Neural progenitor cell (in vitro differentiated cells): Measurements from ENCODE around the gene EXOSC5. TPM values are rescaled to one million over a fixed set of nuclear protein-coding genes. Genes with fewer than 3 reads are reported as not detected.

Source experiments
- DNase-seq: peaks from one replicate; pipeline ENCODE4 v3.0.0-alpha.2; 2016; ENCODE audit warnings: low spot score
- H2AFZ ChIP-seq: fragments of 200-600 bp; sonication (generic); replicated peaks from 2 replicates; pipeline ENCODE4 v1.6.1; 2016; ENCODE audit warnings: antibody characterized with exemption
- H3F3A ChIP-seq: fragments of 200-600 bp; sonication (generic); 2 replicates; pipeline ENCODE4 v1.6.1; 2016; ENCODE audit warnings: antibody characterized with exemption, low read depth
- H3K27ac ChIP-seq: fragments of 200-600 bp; sonication (generic); 2 replicates; pipeline ENCODE4 v1.5.1; 2016; ENCODE audit warnings: mild to moderate bottlenecking
- H3K27me3 ChIP-seq: fragments of 200-600 bp; sonication (generic); 2 replicates; pipeline ENCODE4 v1.6.1; 2016; ENCODE audit warnings: mild to moderate bottlenecking, moderate library complexity
- H3K36me3 ChIP-seq: fragments of 200-600 bp; sonication (generic); 2 replicates; pipeline ENCODE4 v1.5.1; 2016
- H3K4me1 ChIP-seq: fragments of 200-600 bp; sonication (generic); 2 replicates; pipeline ENCODE4 v1.6.1; 2016; ENCODE audit warnings: mixed run types
- H3K4me2 ChIP-seq: fragments of 200-600 bp; sonication (generic); 2 replicates; pipeline ENCODE4 v1.6.1; 2016
- H3K4me3 ChIP-seq: fragments of 200-600 bp; sonication (generic); 2 replicates; pipeline ENCODE4 v1.5.1; 2016
- H3K79me2 ChIP-seq: fragments of 200-600 bp; sonication (generic); 2 replicates; pipeline ENCODE4 v1.6.1; 2016; ENCODE audit warnings: low read depth
- H3K9ac ChIP-seq: fragments of 200-600 bp; sonication (generic); 2 replicates; pipeline ENCODE4 v1.6.1; 2016
- H3K9me3 ChIP-seq: fragments of 200-600 bp; sonication (generic); 2 replicates; pipeline ENCODE4 v1.5.1; 2016; ENCODE audit warnings: low read depth
- H4K20me1 ChIP-seq: fragments of 200-600 bp; sonication (generic); 2 replicates; pipeline ENCODE4 v1.6.1; 2016; ENCODE audit warnings: low read depth
- H3K27ac Mint-ChIP-seq: 3 replicates; pipeline ENCODE4 v1.8.0; 2021; ENCODE audit warnings: mixed read lengths
- H3K27me3 Mint-ChIP-seq: 2 replicates; pipeline ENCODE4 v1.8.0; 2022; ENCODE audit warnings: low read depth, mild to moderate bottlenecking, inconsistent platforms, moderate library complexity, mixed read lengths; ENCODE audit not compliant: insufficient read depth
- H3K36me3 Mint-ChIP-seq: 3 replicates; pipeline ENCODE4 v1.8.0; 2021; ENCODE audit warnings: mixed read lengths
- H3K4me1 Mint-ChIP-seq: 3 replicates; pipeline ENCODE4 v1.8.0; 2021; ENCODE audit warnings: mixed read lengths
- H3K4me3 Mint-ChIP-seq: 3 replicates; pipeline ENCODE4 v1.8.0; 2021; ENCODE audit warnings: mild to moderate bottlenecking, moderate library complexity, mixed read lengths
- H3K9me3 Mint-ChIP-seq: 3 replicates; pipeline ENCODE4 v1.8.0; 2020; ENCODE audit warnings: mixed read lengths
- CTCF ChIP-seq: fragments of 200-600 bp; sonication (generic); IDR thresholded peaks from 2 replicates; pipeline ENCODE4 v1.5.1; 2017; ENCODE audit warnings: antibody characterized with exemption, mild to moderate bottlenecking
- EZH2 ChIP-seq: fragments of 200-600 bp; sonication (generic); IDR thresholded peaks from 2 replicates; pipeline ENCODE4 v1.6.1; 2017; ENCODE audit warnings: antibody characterized with exemption, mild to moderate bottlenecking, moderate library complexity
- EZH2phosphoT487 ChIP-seq: fragments of 200-600 bp; sonication (generic); IDR thresholded peaks from 2 replicates; pipeline ENCODE4 v1.6.1; 2017; ENCODE audit warnings: antibody characterized with exemption
- total RNA-seq: library from RNA; depleted of rRNA; stranded (reverse); fragments of >200 nt; gene quantifications from 2 replicates; pipeline ENCODE4 v1.2.3, GENCODE V29; 2015; ENCODE audit warnings: low replicate concordance

Gene EXOSC5
- total RNA-seq, 1 donor from 2014 or later: 10.3 TPM

GRCh38 chr19:41420101-41420880, 23.1 kb upstream of the EXOSC5 start:
- Histone ChIP-seq H3K79me2 (no peaks in the 10 kb centered on the region), H3F3A (no peaks in the 10 kb centered on the region), H3K9me3 (no peaks in the 10 kb centered on the region), H3K27me3 (no peaks in the 10 kb centered on the region), H3K36me3 (no peaks in the 10 kb centered on the region), H4K20me1 (no peaks in the 10 kb centered on the region), H3K27ac (no peak overlapping the region), H3K9ac (no peak overlapping the region), H3K4me2 (no peak overlapping the region), H3K4me1 (no peaks in the 10 kb centered on the region), H3K4me3 (no peak overlapping the region), H2AFZ (no peak overlapping the region)
- DNase-seq: no peak
- H3K4me1 Mint-ChIP-seq: no peaks in the 10 kb centered on the region
- no peaks in the 10 kb centered on the region for H3K9me3 Mint-ChIP-seq
- no peak overlapping the region for H3K27ac Mint-ChIP-seq
- H3K27me3 Mint-ChIP-seq: no peaks in the 10 kb centered on the region
- TF ChIP-seq EZH2phosphoT487 (no peak), CTCF (no peak), EZH2 (no peak)
- peaks cover 3% of the 10 kb centered on the region for H3K36me3 Mint-ChIP-seq
- no peak overlapping the region for H3K4me3 Mint-ChIP-seq

- Histone ChIP-seq H3K9me3 (no peaks in the 10 kb centered on the region), H3K27me3 (no peaks in the 10 kb centered on the region), H3K79me2 (no peaks in the 10 kb centered on the region), H2AFZ (no peak overlapping the region), H3K4me2 (no peak overlapping the region), H3F3A (no peaks in the 10 kb centered on the region), H3K4me3 (no peak overlapping the region), H4K20me1 (no peaks in the 10 kb centered on the region), H3K9ac (no peak overlapping the region), H3K4me1 (no peaks in the 10 kb centered on the region), H3K27ac (no peak overlapping the region), H3K36me3 (no peaks in the 10 kb centered on the region)
- DNase-seq: no peak
- TF ChIP-seq EZH2: no peak
- TF ChIP-seq EZH2phosphoT487: no peak
- TF ChIP-seq CTCF: no peak
- Mint-ChIP-seq H3K4me3 (no peak overlapping the region), H3K27ac (no peak overlapping the region), H3K9me3 (no peaks in the 10 kb centered on the region), H3K4me1 (no peaks in the 10 kb centered on the region), H3K27me3 (no peaks in the 10 kb centered on the region), H3K36me3 (peaks cover 4% of the 10 kb centered on the region)
These were observed 19.1 kb upstream of the EXOSC5 start for GRCh38 chr19:41416194-41416674.

- no peaks in the 10 kb centered on the region for H3F3A ChIP-seq
- no peaks in the 10 kb centered on the region for H3K27me3 ChIP-seq
- no peaks in the 10 kb centered on the region for H3K79me2 ChIP-seq
- H4K20me1 ChIP-seq: no peaks in the 10 kb centered on the region
- H3K27ac ChIP-seq: no peak overlapping the region
- no peak overlapping the region for H3K4me3 ChIP-seq
- Mint-ChIP-seq H3K27me3 (no peaks in the 10 kb centered on the region), H3K4me3 (no peak overlapping the region), H3K9me3 (no peaks in the 10 kb centered on the region), H3K27ac (no peak overlapping the region), H3K4me1 (no peaks in the 10 kb centered on the region), H3K36me3 (peaks cover 4% of the 10 kb centered on the region)
- H3K4me2 ChIP-seq: no peak overlapping the region
- no peak overlapping the region for H2AFZ ChIP-seq
- no peaks in the 10 kb centered on the region for H3K4me1 ChIP-seq
- no peak for DNase-seq
- H3K36me3 ChIP-seq: no peaks in the 10 kb centered on the region
- H3K9me3 ChIP-seq: no peaks in the 10 kb centered on the region
- no peak overlapping the region for H3K9ac ChIP-seq
- TF ChIP-seq EZH2phosphoT487: no peak
- TF ChIP-seq CTCF: no peak
- no peak for TF ChIP-seq EZH2
These were observed 18.0 kb upstream of the EXOSC5 start for GRCh38 chr19:41415154-41415571.
